Activated CD8-positive, alpha-beta T cell treated with anti-CD3 and anti-CD28 coated beads, Interleukin-2, amount 10 ng/mL, durations not matched to agents 7 days and 5 days (primary cell): ENCODE results near the gene PLA1A. TPM values are rescaled to one million over a fixed set of nuclear protein-coding genes. Genes with fewer than 3 reads are reported as not detected.

ENCODE experiments used
- total RNA-seq, 2 experiments: library from RNA; stranded (reverse); gene quantifications; one replicate each; pipeline ENCODE4 v1.2.3, GENCODE V29; 2021

The PLA1A gene
- total RNA-seq, 2 experiments from 2014 or later, result not detected

Other genes with a start within 250 kb of the PLA1A start
- gene TMEM39A, start 134.3 kb upstream of the PLA1A start, total RNA-seq, result 10 to 100 TPM; 30.5 to 31.2 TPM
- 10 to 100 TPM; 31.6 to 36.0 TPM for gene POGLUT1, start 128.9 kb upstream of the PLA1A start, total RNA-seq
- 10 to 100 TPM; 78.1 to 79.8 TPM for gene TIMMDC1, start 99.3 kb upstream of the PLA1A start, total RNA-seq
- 10 to 100 TPM; 19.1 to 20.2 TPM for gene CD80, start 38.3 kb upstream of the PLA1A start, total RNA-seq
- 1 to 10 TPM; 3.2 to 3.8 TPM for gene ADPRH, start 18.4 kb upstream of the PLA1A start, total RNA-seq
- 1 to 10 TPM; 3.3 to 4.8 TPM for gene POPDC2, start 62.7 kb downstream of the PLA1A start, total RNA-seq
- gene COX17, start 79.5 kb downstream of the PLA1A start, total RNA-seq, result 10 to 100 TPM; 62.0 to 71.5 TPM
- gene CFAP91, start 105.1 kb downstream of the PLA1A start, total RNA-seq, result not detected
- gene NR1I2, start 184.2 kb downstream of the PLA1A start, total RNA-seq, result under 1 TPM; 0.10 to 0.26 TPM